ENCODE measurements around the gene RBFOX1. TPM values are rescaled to one million over a fixed set of nuclear protein-coding genes. Genes with fewer than 3 reads are reported as not detected.

Gene RBFOX1
- total RNA-seq, 2 experiments from 2014 or later: not detected

- H3K4me3 Mint-ChIP-seq: no peak overlapping the region
- CTCF ChIA-PET: no interaction called here
Measured at GRCh38 chr16:7515543-7515942, 182.9 kb downstream of the RBFOX1 start.

GRCh38 chr16:7517496-7517895 lies 184.9 kb downstream of the RBFOX1 start:
- H3K4me1 Mint-ChIP-seq: no peaks in the 10 kb centered on the region
- ChIA-PET CTCF (interaction anchor here (0.6 kb wide), 1 partner anchor 9 kb away, joined by 3 read pairs; no protein-coding TSS in a partner anchor), POLR2A (no interaction called here)

More at GRCh38 chr16:7515543-7515942, 182.9 kb downstream of the RBFOX1 start:
- intact Hi-C loops (cut with DNase I, micrococcal nuclease): no loop called here
- POLR2A ChIA-PET: no interaction called here
- DNase-seq (no peak), ATAC-seq (no peak)
- Mint-ChIP-seq H3K27ac (no peak overlapping the region), H3K4me1 (no peaks in the 10 kb centered on the region), H3K36me3 (ENCODE audit: low read depth) (no peaks in the 10 kb centered on the region), H3K9me3 (ENCODE audit: low read depth) (peaks cover 17% of the 10 kb centered on the region), H3K27me3 (no peaks in the 10 kb centered on the region)

GRCh38 chr16:7518158-7518557 lies 185.5 kb downstream of the RBFOX1 start:
- H3K9me3 Mint-ChIP-seq (ENCODE audit: low read depth): peaks cover 14% of the 10 kb centered on the region
- POLR2A ChIA-PET: no interaction called here
- H3K4me1 Mint-ChIP-seq: no peaks in the 10 kb centered on the region
- ATAC-seq (no peak), DNase-seq (no peak)
- no peaks in the 10 kb centered on the region for H3K27me3 Mint-ChIP-seq
- CTCF ChIA-PET: no interaction called here
- no peak overlapping the region for H3K27ac Mint-ChIP-seq
- H3K4me3 Mint-ChIP-seq: no peak overlapping the region
- no peaks in the 10 kb centered on the region for H3K36me3 Mint-ChIP-seq (ENCODE audit: low read depth)
- intact Hi-C loops (cut with DNase I, micrococcal nuclease): no loop called here

More at GRCh38 chr16:7517496-7517895, 184.9 kb downstream of the RBFOX1 start:
- ATAC-seq: no peak
- no peak overlapping the region for H3K4me3 Mint-ChIP-seq
- H3K9me3 Mint-ChIP-seq (ENCODE audit: low read depth): peaks cover 14% of the 10 kb centered on the region
- H3K27ac Mint-ChIP-seq: no peak overlapping the region
- no peaks in the 10 kb centered on the region for H3K36me3 Mint-ChIP-seq (ENCODE audit: low read depth)
- DNase-seq: no peak
- intact Hi-C loops (cut with DNase I, micrococcal nuclease): no loop called here
- H3K27me3 Mint-ChIP-seq: no peaks in the 10 kb centered on the region

- Mint-ChIP-seq H3K27me3 (no peaks in the 10 kb centered on the region), H3K36me3 (ENCODE audit: low read depth) (no peaks in the 10 kb centered on the region), H3K4me1 (no peaks in the 10 kb centered on the region), H3K27ac (no peak overlapping the region), H3K9me3 (ENCODE audit: low read depth) (peaks cover 7% of the 10 kb centered on the region), H3K4me3 (no peak overlapping the region)
- ATAC-seq (no peak), DNase-seq (no peak)
- ChIA-PET CTCF (interaction anchor here (0.6 kb wide), 1 partner anchor 561 kb away, joined by 3 read pairs; no protein-coding TSS in a partner anchor), POLR2A (no interaction called here)
- intact Hi-C loops (cut with DNase I, micrococcal nuclease): no loop called here
Measured at GRCh38 chr16:7521834-7522233, 189.2 kb downstream of the RBFOX1 start.

- peaks cover 6% of the 10 kb centered on the region for H3K9me3 Mint-ChIP-seq (ENCODE audit: low read depth)
- no peak overlapping the region for H3K4me3 Mint-ChIP-seq
- no peak overlapping the region for H3K27ac Mint-ChIP-seq
- intact Hi-C loops (cut with DNase I, micrococcal nuclease): no loop called here
- POLR2A ChIA-PET: interaction anchor here (0.7 kb wide), 1 partner anchor 847 kb away, joined by 4 read pairs; no protein-coding TSS in a partner anchor
- CTCF ChIA-PET: no interaction called here
- H3K36me3 Mint-ChIP-seq (ENCODE audit: low read depth): no peaks in the 10 kb centered on the region
- no peaks in the 10 kb centered on the region for H3K27me3 Mint-ChIP-seq
- H3K4me1 Mint-ChIP-seq: no peaks in the 10 kb centered on the region
- no peak for ATAC-seq
- DNase-seq: no peak
Measured at GRCh38 chr16:7524419-7524818, 191.8 kb downstream of the RBFOX1 start.

GRCh38 chr16:7526736-7527135 lies 194.1 kb downstream of the RBFOX1 start:
- intact Hi-C loops (cut with DNase I, micrococcal nuclease): no loop called here
- ChIA-PET POLR2A (no interaction called here), CTCF (interaction anchor here (0.7 kb wide), 1 partner anchor 10 kb away, joined by 3 read pairs; no protein-coding TSS in a partner anchor)
- ATAC-seq (no peak), DNase-seq (no peak)
- Mint-ChIP-seq H3K9me3 (ENCODE audit: low read depth) (peaks cover 5% of the 10 kb centered on the region), H3K4me1 (no peaks in the 10 kb centered on the region), H3K27me3 (no peaks in the 10 kb centered on the region), H3K4me3 (no peak overlapping the region), H3K27ac (no peak overlapping the region), H3K36me3 (ENCODE audit: low read depth) (no peaks in the 10 kb centered on the region)

- ChIA-PET POLR2A (no interaction called here), CTCF (no interaction called here)
- Mint-ChIP-seq H3K36me3 (ENCODE audit: low read depth) (no peaks in the 10 kb centered on the region), H3K9me3 (ENCODE audit: low read depth) (peaks cover 10% of the 10 kb centered on the region), H3K27me3 (no peaks in the 10 kb centered on the region), H3K4me1 (no peaks in the 10 kb centered on the region), H3K4me3 (no peak overlapping the region), H3K27ac (no peak overlapping the region)
- DNase-seq (no peak), ATAC-seq (no peak)
- intact Hi-C loops (cut with DNase I, micrococcal nuclease): no loop called here
Measured at GRCh38 chr16:7532534-7532933, 199.9 kb downstream of the RBFOX1 start.

- Mint-ChIP-seq H3K4me3 (no peak overlapping the region), H3K4me1 (no peaks in the 10 kb centered on the region), H3K9me3 (ENCODE audit: low read depth) (peaks cover 17% of the 10 kb centered on the region), H3K27me3 (no peaks in the 10 kb centered on the region), H3K36me3 (ENCODE audit: low read depth) (no peaks in the 10 kb centered on the region), H3K27ac (no peak overlapping the region)
- no peak for ATAC-seq
- DNase-seq: no peak
- CTCF ChIA-PET: no interaction called here
- intact Hi-C loops (cut with DNase I, micrococcal nuclease): no loop called here
- POLR2A ChIA-PET: no interaction called here
Measured at GRCh38 chr16:7534749-7535148, 202.1 kb downstream of the RBFOX1 start.

- CTCF ChIA-PET: no interaction called here
- Mint-ChIP-seq H3K27me3 (no peaks in the 10 kb centered on the region), H3K9me3 (ENCODE audit: low read depth) (peaks cover 17% of the 10 kb centered on the region), H3K27ac (no peak overlapping the region), H3K36me3 (ENCODE audit: low read depth) (no peaks in the 10 kb centered on the region), H3K4me3 (no peak overlapping the region), H3K4me1 (no peaks in the 10 kb centered on the region)
- intact Hi-C loops (cut with DNase I, micrococcal nuclease): no loop called here
- ATAC-seq (no peak), DNase-seq (no peak)
- POLR2A ChIA-PET: no interaction called here
Measured at GRCh38 chr16:7541026-7541425, 208.4 kb downstream of the RBFOX1 start.

GRCh38 chr16:7545251-7545650 lies 212.6 kb downstream of the RBFOX1 start:
- intact Hi-C loops (cut with DNase I, micrococcal nuclease): no loop called here
- no peak overlapping the region for H3K4me3 Mint-ChIP-seq
- no peak overlapping the region for H3K27ac Mint-ChIP-seq
- ChIA-PET CTCF (interaction anchor here (0.6 to 0.7 kb wide), 2 partner anchors 14 to 17 kb away, joined by 3 to 6 read pairs; no protein-coding TSS in a partner anchor), POLR2A (no interaction called here)
- no peaks in the 10 kb centered on the region for H3K27me3 Mint-ChIP-seq
- peaks cover 11% of the 10 kb centered on the region for H3K9me3 Mint-ChIP-seq (ENCODE audit: low read depth)
- H3K36me3 Mint-ChIP-seq (ENCODE audit: low read depth): no peaks in the 10 kb centered on the region
- ATAC-seq (no peak), DNase-seq (no peak)
- no peaks in the 10 kb centered on the region for H3K4me1 Mint-ChIP-seq

- ATAC-seq (no peak), DNase-seq (no peak)
- Mint-ChIP-seq H3K36me3 (ENCODE audit: low read depth) (no peaks in the 10 kb centered on the region), H3K27me3 (no peaks in the 10 kb centered on the region), H3K4me3 (no peak overlapping the region), H3K9me3 (ENCODE audit: low read depth) (peaks cover 9% of the 10 kb centered on the region), H3K4me1 (no peaks in the 10 kb centered on the region), H3K27ac (no peak overlapping the region)
- intact Hi-C loops (cut with DNase I, micrococcal nuclease): no loop called here
- ChIA-PET CTCF (no interaction called here), POLR2A (no interaction called here)
Measured at GRCh38 chr16:7546948-7547347, 214.3 kb downstream of the RBFOX1 start.

GRCh38 chr16:7547736-7548135 lies 215.1 kb downstream of the RBFOX1 start:
- POLR2A ChIA-PET: no interaction called here
- no peak overlapping the region for H3K4me3 Mint-ChIP-seq
- CTCF ChIA-PET: no interaction called here
- no peak for ATAC-seq
- peaks cover 9% of the 10 kb centered on the region for H3K9me3 Mint-ChIP-seq (ENCODE audit: low read depth)
- H3K27ac Mint-ChIP-seq: no peak overlapping the region
- DNase-seq: no peak
- no peaks in the 10 kb centered on the region for H3K36me3 Mint-ChIP-seq (ENCODE audit: low read depth)
- no peaks in the 10 kb centered on the region for H3K4me1 Mint-ChIP-seq
- no peaks in the 10 kb centered on the region for H3K27me3 Mint-ChIP-seq
- intact Hi-C loops (cut with DNase I, micrococcal nuclease): no loop called here

- no peak for DNase-seq
- Mint-ChIP-seq H3K9me3 (ENCODE audit: low read depth) (peaks cover 14% of the 10 kb centered on the region), H3K36me3 (ENCODE audit: low read depth) (no peaks in the 10 kb centered on the region), H3K4me3 (no peak overlapping the region), H3K27ac (no peak overlapping the region), H3K4me1 (no peaks in the 10 kb centered on the region), H3K27me3 (no peaks in the 10 kb centered on the region)
- ChIA-PET POLR2A (no interaction called here), CTCF (no interaction called here)
- intact Hi-C loops (cut with DNase I, micrococcal nuclease): no loop called here
- no peak for ATAC-seq
Measured at GRCh38 chr16:7548796-7549318, 216.2 kb downstream of the RBFOX1 start.
